GM20431 (cell line): Measurements from ENCODE around the gene UBE2H.
"Not testable (repeated sequence)": the region's sequence is repeated elsewhere in the genome, so short reads cannot be mapped to it uniquely, and the experiment has no call there.

Experiments used
- in situ Hi-C: fragments of 300-500 bp; cut with MseI, MboI; formaldehyde crosslinking; loops from one replicate; pipeline ENCODE4 v1.15.0; 2020; ENCODE audit warnings: low sequenced_read_pairs; ENCODE audit not compliant: unreplicated experiment

Gene UBE2H

GRCh38 chr7:129952653-129953560 lies at the start of gene UBE2H:
Gene UBE2H, minus strand, starts transcription at chr7:129952960. Its CDS starts 405 bp downstream, at chr7:129952555.
- in situ Hi-C loops: no loop called here

GRCh38 chr7:129998446-129998845 lies 45.7 kb upstream of the UBE2H start:
- in situ Hi-C loops: no loop called here

GRCh38 chr7:129997285-129997684 lies 44.5 kb upstream of the UBE2H start:
- in situ Hi-C loops: no loop called here

GRCh38 chr7:129993275-129993674 lies 40.5 kb upstream of the UBE2H start:
- in situ Hi-C loops: no loop called here

GRCh38 chr7:129990403-129991192 lies 37.8 kb upstream of the UBE2H start:
- in situ Hi-C loops: no loop called here

- in situ Hi-C loops: no loop called here
Observed at GRCh38 chr7:129989466-129989865, 36.7 kb upstream of the UBE2H start.

- in situ Hi-C loops: no loop called here
Observed at GRCh38 chr7:129986600-129986999, 33.8 kb upstream of the UBE2H start.

GRCh38 chr7:129980667-129981066 lies 27.9 kb upstream of the UBE2H start:
- in situ Hi-C loops: no loop called here

- in situ Hi-C loops: no loop called here
Observed at GRCh38 chr7:129975309-129975708, 22.5 kb upstream of the UBE2H start.

- in situ Hi-C loops: no loop called here
Observed at GRCh38 chr7:129970816-129971215, 18.1 kb upstream of the UBE2H start.

GRCh38 chr7:129969881-129970446 lies 17.2 kb upstream of the UBE2H start:
- in situ Hi-C loops: no loop called here

- in situ Hi-C loops: no loop called here
Observed at GRCh38 chr7:129968592-129969383, 16.0 kb upstream of the UBE2H start.

GRCh38 chr7:129960204-129960475 lies 7.4 kb upstream of the UBE2H start:
- in situ Hi-C loops: not testable (repeated sequence)

GRCh38 chr7:129959471-129960203 lies 6.9 kb upstream of the UBE2H start:
- in situ Hi-C loops: no loop called here

GRCh38 chr7:129958643-129959470 lies 6.1 kb upstream of the UBE2H start:
- in situ Hi-C loops: no loop called here

GRCh38 chr7:129955993-129956543 lies 3.3 kb upstream of the UBE2H start:
- in situ Hi-C loops: no loop called here

- in situ Hi-C loops: no loop called here
Observed at GRCh38 chr7:129952086-129952652, 591 bp downstream of the UBE2H start.
